KOPT-K1 (cell line): Measurements from ENCODE around the gene CGA.

Experiments used
- H3K27ac ChIP-seq: fragments of 200-600 bp; sonication (generic); 2 replicates; pipeline ENCODE4 v1.5.1; 2016; ENCODE audit warnings: antibody characterized with exemption, mild to moderate bottlenecking, low read depth, low read length; ENCODE audit not compliant: poor library complexity, severe bottlenecking
- H3K36me3 ChIP-seq: fragments of 200-600 bp; sonication (generic); 2 replicates; pipeline ENCODE4 v1.5.1; 2017; ENCODE audit warnings: antibody characterized with exemption, mild to moderate bottlenecking, low read length, moderate library complexity; ENCODE audit not compliant: insufficient read depth
- H3K9me3 ChIP-seq: fragments of 200-600 bp; sonication (generic); 2 replicates; pipeline ENCODE4 v1.5.1; 2017; ENCODE audit warnings: antibody characterized with exemption, low read length, mild to moderate bottlenecking; ENCODE audit not compliant: insufficient read depth, poor library complexity, severe bottlenecking

Gene CGA

GRCh38 chr6:87066449-87067333 lies 28.2 kb downstream of the CGA start:
- H3K27ac ChIP-seq, result no peak overlapping the region
- no peaks in the 10 kb centered on the region for H3K9me3 ChIP-seq

GRCh38 chr6:87065117-87065516 lies 29.8 kb downstream of the CGA start:
- Histone ChIP-seq H3K36me3 (no peaks in the 10 kb centered on the region), H3K27ac (no peak overlapping the region), H3K9me3 (no peaks in the 10 kb centered on the region)

More at GRCh38 chr6:87066449-87067333, 28.2 kb downstream of the CGA start:
- no peaks in the 10 kb centered on the region for H3K36me3 ChIP-seq

- H3K36me3 ChIP-seq, result no peaks in the 10 kb centered on the region
- H3K9me3 ChIP-seq, result no peaks in the 10 kb centered on the region
- no peak overlapping the region for H3K27ac ChIP-seq
Measured at GRCh38 chr6:87059943-87060342, 35.0 kb downstream of the CGA start.

DNA sequence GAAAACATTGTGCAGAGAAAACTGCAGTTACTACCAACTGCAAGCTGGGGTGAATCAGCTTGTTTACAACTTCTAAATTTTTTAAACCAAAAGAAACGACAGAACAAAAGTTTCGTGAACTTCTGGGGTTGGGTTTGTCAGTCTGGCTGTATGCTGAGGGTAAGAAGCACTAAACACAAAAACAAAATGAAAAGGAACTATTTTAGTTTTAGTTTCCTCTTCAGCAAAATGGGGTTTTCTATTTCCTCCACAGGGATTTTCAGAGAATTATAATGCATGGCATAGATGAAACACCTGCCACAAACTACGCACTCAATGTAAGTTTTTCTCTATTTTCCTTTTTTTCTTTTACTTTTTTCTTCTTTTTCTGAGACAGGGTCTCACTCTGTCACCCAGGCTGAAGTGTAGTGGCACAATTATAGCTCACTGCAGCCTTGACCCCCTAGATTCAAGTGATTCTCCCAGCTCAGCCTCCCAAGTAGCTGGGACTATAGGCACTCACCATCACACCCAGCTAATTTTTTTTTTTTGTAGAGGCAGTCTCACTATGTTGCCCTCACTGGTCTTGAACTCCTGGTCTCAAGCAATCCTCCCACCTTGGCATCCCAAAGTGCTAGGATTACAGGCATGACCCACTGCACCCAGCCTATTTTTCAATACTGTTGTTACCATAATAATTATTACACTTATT lies 40.6 kb downstream of the CGA start:
- Histone ChIP-seq H3K9me3 (no peaks in the 10 kb centered on the region), H3K27ac (no peak overlapping the region), H3K36me3 (no peaks in the 10 kb centered on the region)

DNA sequence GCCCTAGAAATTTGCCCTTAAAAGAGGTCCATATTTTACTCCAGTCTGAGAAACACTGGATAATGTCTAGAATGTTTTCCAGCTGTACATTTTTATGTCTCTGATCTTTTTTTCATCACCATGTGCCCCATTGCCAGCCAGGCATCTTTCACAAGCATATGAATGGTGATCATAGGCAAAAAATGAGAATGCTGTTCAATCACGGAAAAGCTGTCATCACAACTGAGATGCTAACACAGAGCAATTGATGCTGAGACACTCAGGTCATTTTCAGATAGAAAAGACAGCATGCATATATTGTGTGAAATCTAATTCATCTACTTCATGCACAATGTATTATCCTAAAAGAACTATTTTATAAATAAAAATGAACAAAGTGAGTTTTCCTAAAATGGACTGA lies 41.6 kb downstream of the CGA start:
- H3K9me3 ChIP-seq, result no peaks in the 10 kb centered on the region
- no peak overlapping the region for H3K27ac ChIP-seq
- no peaks in the 10 kb centered on the region for H3K36me3 ChIP-seq

GRCh38 chr6:87049779-87050178 lies 45.1 kb downstream of the CGA start:
- Histone ChIP-seq H3K36me3 (no peaks in the 10 kb centered on the region), H3K27ac (no peak overlapping the region), H3K9me3 (no peaks in the 10 kb centered on the region)

DNA sequence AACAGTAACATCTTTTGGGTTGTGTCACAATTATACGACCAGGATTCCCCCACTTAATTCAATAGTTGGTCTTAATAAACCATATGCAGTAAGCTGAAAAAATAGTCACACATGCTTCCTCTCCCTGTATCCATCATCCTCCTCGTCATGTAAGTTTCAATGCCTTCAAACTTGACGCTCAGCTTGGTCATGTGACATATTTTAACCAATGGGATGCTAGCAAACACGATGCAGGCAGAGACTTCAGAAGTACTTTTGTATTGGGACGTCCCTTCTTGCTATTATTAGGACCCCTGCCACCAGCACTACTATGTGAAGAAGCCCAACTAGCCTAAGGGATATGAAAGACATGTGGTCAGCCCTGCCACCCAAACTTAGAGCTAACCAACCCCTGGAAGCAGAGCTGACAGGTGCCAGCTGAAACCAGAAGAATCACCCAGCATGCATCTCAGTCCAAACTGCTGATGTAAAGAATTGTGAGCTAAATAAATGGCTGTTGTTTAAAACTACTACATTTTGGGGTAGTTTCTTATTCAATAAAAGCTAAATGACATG lies 49.3 kb downstream of the CGA start:
- Histone ChIP-seq H3K36me3 (no peaks in the 10 kb centered on the region), H3K9me3 (peaks cover 9% of the 10 kb centered on the region), H3K27ac (no peak overlapping the region)

DNA sequence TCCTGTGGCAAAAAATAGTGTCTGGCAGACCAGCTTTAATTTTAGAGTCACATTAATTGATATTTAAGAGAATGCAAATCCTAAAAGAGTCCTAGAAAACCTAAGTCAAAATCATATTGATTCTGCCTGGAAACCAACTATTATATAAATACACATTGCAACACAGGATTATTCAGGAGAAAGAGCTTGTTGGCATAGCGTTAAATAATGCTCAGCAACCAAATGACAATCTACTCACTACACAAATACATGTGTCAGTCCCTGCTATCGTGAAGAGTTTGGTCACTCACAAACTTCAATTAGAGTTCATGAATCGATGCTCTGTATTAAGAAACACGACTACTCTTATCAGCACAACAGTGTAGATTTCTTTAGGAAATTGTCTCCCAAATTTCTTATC lies 54.2 kb downstream of the CGA start:
- no peak overlapping the region for H3K27ac ChIP-seq
- no peaks in the 10 kb centered on the region for H3K36me3 ChIP-seq
- H3K9me3 ChIP-seq, result peaks cover 9% of the 10 kb centered on the region
